Left cardiac atrium (tissue), 4 donors: ENCODE measurements around the gene TUBB2A. TPM values are rescaled to one million over a fixed set of nuclear protein-coding genes. Genes with fewer than 3 reads are reported as not detected.
A peak's percentile ranks its signal among the peaks of the same experiment; 100 is the strongest.
"Not testable (repeated sequence)": the region's sequence is repeated elsewhere in the genome, so short reads cannot be mapped to it uniquely, and the experiment has no call there.

ENCODE experiments used
- ATAC-seq, 2 donors: fragments of 200-7000 bp; cut with Tn5 transposase; one replicate each; pipeline ENCODE4 v1.9.1; 2020; ENCODE audit warnings: mild to moderate bottlenecking in 2 of 2, moderate library complexity in 2 of 2
- DNase-seq: peaks from one replicate; pipeline ENCODE4 v3.0.0-alpha.2; 2020
- intact Hi-C, 2 donors: fragments of 100-400 bp; cut with DNase I; formaldehyde crosslinking; loops; one replicate each; pipeline versions ENCODE4 v1.14.1 to v1.15.1; 2022 to 2023
- total RNA-seq, 2 donors: library from RNA; stranded (reverse); fragmentation: NEBNext Ultra II Directional; extraction: Animal tissue kit (Norgen Biotek cat#: 25700); gene quantifications; one replicate each; pipeline ENCODE4 v1.2.1, GENCODE V29; 2021
- donor health status: DM: no; HTN: yes; CAD: no.
- donor health status: DM: no; HTN: yes; CAD: no; lungs with severe emphysema.
- donor health status: DM: yes; HTN: yes; CAD: no.
- donor health status: Dilated cardiomyopathy.

Gene TUBB2A
- total RNA-seq, 2 donors from 2014 or later: 43.8 to 57.8 TPM

DNA sequence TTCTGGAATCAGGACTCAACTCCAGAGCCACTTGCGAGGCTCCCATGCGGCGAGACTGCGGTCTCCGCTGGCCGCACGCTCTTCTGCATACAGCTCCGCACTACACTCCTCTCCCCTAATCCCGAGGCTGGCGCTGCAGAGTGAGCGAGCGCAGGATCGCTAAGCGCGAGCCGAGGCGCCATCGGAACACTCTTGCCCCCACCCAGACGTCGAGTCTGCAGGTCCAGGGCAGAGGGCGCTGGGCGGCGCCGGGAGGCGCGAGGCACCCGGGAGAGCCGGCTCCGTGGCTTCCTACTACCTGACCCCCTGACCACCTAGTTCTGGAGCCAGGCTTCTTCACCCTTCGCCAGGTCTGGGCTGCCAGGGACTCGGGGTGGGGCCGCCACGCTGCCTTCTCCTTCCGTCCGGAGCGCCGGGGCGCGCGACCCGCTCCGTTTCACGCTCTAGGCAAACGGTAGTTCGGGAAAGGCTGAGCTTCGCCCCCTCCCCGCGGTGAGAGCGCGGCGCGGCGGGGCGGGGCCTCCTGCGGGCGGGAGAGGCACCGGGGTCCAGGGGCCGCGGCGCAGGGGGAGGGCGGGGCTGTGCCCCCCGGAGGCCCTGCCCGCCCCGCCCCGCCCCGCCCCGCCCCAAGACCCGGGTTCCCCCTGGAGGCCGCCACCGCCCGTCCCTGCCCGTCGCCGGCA is 5.4 kb upstream of the TUBB2A start:
- intact Hi-C loops: no loop called here
- ATAC-seq: peak; percentile 83 to 85
- peak; percentile 78 for DNase-seq

DNA sequence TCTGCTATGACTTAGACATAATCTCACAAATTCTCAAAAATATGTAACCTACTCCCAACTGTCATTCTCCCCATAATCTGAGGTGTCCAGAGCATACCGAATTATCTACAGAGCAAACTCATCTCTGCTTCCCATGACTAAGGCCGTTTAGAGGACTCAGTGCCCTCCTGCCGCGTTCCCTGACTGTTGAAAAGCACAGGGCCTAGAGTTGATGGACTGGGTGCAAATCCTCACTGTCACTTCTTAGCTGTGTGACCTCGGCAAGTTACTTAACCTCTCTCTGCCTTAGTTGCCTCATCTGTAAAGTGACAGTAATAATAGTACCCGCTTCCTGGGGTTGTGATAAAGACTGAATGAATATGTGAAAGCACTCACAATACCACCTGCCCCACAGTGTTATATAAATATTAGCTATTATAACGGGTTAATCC is 4.7 kb upstream of the TUBB2A start:
- ATAC-seq (no peak), DNase-seq (no peak)
- intact Hi-C loops: no loop called here

DNA sequence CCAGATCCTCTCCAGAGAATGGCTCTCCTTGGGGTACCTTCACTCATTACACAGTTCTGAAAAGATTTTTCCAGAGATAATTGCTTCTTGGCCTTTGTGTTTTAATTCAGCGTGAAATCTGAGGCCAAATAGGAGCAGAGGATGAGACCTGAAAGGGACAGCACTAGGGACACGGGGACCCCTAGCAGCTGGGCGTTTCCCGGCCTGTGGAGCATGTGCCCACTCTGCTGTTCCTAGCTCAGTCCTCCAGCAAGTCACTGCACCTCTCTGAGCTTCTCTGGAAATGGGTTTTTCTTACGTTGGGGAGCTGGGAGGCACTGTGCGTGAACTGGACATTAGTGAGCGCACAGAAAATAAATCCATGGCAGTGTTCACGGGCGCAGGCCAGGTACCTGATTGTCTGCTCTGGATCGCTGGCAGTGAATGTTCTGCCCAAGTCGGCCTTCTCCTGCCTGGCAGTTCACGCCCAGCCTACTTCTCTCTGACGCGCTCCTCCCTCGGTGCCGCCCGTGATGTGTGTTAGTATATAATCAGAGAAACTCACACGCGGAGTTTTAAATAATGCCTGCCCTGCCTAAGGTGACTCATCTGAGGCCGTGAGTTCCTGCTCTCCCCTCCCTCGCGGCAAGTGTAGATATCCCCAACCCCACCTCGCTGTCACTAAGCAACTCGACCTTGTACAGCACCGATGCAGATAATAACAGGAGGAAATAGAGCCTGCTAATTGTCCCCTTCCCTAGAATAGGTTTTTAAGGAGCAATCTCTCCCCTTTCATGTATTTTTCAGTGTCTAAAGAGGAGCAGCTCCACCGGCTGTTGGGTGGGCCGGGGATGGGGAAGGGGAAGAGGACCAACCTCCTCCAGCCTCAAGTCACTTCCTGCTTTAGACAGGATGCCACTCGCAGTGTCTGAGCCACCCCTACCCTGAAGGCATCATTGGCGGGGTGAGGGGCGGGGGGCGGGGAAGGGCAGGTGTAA is 2.7 kb upstream of the TUBB2A start:
- ATAC-seq (peak in 1 of 2 donors; percentile 23), DNase-seq (peak; percentile 66)
- intact Hi-C loops: no loop called here

DNA sequence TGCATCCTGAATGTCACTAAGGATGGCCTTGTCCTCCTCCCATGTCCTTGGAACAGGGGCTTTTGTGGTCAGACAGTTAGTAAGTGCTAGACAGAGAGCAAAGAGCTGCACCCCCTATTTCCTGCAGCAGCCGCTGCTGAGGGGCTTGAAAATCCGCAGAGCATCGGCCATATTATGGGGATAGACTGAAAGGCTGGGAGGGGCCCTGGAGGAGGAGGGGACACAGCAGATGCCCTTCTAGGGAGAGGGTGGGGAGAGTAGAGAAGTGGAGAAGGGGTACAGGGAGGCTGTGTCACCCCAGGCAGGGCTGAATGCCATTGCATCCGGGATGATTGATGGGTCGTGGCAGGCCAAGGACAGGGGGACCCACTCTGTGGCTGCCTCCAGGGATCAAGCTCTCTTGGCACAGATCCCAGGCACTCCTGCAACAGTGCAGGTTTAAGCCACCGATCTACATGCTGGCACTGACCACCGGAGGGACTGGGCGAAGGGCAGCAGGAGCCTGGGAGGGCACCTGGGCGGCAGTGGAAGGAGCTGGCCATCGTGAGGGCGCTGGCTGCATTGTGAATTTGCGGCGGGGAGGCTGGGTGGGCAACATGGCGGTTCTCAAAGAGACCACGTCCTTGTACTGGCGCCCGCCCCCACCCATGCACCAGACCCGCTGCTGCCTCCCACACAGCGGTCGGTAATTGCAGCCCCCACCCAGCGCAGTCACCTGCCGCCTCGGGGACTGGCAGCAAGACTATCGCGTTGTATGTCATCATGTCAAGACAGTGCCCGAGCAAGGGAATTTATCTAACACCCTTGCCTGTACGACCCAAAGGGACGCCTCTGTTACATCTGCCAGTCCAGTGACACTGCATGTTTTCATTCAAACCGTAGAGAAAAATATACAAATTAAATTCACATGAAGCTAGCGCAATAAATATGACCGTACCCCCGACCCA is 887 bp downstream of the TUBB2A start:
- peak; percentile 4 to 12 for ATAC-seq
- intact Hi-C loops, DNase-seq: not testable (repeated sequence)

DNA sequence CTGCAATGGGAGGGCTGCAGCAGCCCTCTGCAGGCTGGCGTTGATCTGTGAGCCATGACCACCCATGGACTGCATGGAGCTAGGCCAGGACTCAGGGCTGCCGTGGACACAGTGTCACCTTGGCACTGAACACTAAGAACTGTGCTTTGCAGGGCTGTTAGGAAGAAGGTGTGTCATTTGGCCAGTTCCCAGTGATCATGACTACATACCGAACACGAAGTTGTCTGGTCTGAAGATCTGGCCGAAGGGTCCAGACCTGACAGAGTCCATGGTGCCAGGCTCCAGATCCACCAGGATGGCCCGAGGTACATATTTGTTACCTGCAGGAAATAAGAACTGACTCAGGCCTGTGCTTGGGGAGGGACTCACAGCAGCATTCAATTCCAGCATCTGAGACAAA is 1.9 kb downstream of the TUBB2A start:
- intact Hi-C loops, ATAC-seq, DNase-seq: not testable (repeated sequence)

DNA sequence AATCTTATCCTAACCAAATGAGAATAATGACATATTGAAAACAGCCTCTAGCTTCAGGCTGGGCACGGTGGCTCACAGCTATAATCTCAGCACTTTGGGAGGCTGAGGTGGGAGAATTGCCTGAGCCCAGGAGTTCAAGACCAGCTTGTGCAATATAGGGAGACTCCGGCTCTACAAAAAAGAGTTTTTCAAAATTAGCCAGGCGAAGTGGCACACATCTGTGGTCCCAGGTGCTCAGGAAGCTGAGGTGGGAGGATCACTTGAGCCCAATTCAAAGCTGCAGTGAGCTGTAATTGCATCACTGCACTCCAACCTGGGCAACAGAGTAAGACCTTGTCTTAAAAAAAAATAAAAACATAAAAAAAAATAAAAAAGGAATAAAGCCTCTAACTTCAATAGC is 4.7 kb downstream of the TUBB2A start:
- intact Hi-C loops: no loop called here
- ATAC-seq (no peak), DNase-seq (no peak)

DNA sequence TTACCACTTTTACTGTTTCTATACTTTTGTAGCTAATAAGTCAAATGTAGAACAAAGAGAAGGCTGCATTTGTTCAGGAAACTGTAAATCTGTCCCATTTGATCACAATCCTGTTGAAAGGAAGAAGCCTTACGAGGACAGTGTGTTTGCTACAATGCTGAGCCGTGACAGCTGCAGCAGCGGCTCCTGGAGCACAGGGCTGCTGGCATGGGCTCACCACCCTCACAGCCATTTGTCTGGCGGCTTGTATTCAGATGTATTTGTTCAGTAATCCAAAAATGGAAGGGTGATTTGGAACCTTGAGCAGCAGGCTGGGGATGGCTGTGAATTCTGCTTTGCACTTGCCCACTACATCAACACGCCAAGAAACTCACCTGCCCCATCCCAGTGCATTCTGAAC is 5.7 kb downstream of the TUBB2A start:
- intact Hi-C loops: no loop called here
- no peak for ATAC-seq
- DNase-seq: no peak

DNA sequence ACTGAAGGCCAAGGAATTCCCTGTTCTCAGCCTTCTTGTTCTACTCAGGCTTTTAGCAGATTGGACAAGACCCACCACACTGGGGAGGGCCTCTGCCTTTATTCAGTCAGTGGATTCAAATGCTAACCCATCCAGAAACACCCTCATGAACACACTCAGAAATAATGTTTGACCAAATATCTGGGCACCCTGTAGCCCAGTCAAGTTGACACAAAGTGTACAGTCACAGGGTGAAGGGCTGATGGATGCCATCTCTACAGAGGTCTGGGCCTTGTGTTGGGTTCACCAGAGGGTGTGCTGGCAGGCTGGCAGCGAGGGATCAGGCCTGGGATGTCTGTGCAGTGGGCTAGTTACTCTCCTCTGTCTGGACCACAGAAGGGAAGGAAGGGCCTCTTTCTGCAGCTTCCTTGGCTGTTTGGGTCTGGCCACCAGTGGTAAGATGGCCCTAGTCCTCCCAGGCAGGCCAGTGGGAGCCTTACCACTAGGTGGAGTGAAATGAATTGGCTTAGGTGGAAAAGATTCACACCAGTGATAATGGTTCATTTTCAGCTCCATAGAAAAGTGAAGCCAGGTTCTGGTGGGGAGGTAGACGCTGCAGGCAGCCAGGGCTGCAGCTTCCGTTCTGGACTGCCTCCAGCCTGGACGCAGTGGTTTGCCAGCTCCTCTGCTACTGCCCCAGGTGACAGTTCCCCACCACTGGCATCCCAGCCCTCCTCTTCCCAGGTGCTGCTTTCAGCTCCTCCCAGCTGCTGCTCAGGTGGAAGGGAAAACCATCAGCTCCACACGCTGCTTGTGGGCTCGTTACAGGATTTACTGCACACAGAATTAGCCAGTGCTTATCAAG is 9.2 kb downstream of the TUBB2A start:
- DNase-seq (no peak), ATAC-seq (no peak)
- intact Hi-C loops: no loop called here

DNA sequence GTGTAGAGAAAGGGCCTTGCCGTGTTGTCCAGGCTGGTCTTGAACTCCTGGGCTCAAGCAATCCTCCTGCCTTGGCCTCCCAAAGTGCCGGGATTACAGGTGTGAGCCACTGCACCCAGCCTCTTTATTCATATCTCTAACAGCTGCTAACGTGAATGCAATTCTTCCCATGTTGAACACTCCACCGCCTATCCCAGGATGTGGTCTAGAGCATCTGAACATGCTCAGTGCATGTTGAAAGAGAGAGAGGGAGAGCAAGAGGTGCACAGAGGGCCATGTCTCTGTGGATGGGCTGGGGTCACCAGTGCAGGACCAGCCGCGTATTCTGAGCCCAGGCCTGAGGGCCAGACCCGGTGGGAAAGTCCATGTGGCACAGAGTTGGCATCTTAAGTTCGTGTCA is 12.8 kb downstream of the TUBB2A start:
- intact Hi-C loops: no loop called here
- no peak for DNase-seq
- no peak for ATAC-seq

DNA sequence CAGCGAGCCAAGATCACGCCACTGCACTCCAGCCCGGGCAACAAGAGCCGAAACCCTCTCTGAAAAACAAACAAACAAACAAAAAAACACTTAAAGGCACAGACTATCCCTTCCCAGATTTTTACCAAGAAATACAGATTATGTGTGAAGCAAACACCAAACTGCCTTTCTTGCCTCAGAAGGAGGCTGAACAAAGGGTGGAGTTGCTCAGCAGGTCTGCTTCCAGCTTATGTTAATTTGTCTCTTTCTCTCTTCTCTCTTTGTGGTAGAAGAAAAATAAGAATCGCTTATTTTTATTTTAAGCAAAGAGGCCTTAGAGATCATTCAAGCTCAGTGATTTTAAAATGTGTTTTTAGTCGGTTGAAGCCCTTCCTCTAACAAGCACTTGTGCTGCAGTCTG is 14.2 kb downstream of the TUBB2A start:
- DNase-seq (no peak), ATAC-seq (no peak)
- intact Hi-C loops: no loop called here

DNA sequence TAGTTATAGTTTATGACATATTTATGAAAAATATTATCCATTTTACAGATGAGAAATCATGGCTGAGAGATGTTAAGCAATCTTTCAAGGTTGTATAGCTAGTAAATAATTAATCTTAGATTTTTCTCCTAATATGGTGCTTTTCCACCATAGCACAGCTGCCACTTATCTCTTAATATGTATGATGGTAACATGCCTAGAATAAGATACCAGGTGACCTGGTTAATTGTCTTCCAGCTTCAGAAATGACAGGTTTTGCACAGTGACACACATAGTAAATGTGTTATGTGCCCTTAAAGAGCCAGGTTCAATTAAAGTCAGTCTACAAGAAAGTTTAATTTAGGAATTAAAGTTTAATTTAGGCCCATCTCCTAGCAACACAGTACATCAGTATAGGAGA is 14.8 kb downstream of the TUBB2A start:
- ATAC-seq (no peak), DNase-seq (no peak)
- intact Hi-C loops: no loop called here

DNA sequence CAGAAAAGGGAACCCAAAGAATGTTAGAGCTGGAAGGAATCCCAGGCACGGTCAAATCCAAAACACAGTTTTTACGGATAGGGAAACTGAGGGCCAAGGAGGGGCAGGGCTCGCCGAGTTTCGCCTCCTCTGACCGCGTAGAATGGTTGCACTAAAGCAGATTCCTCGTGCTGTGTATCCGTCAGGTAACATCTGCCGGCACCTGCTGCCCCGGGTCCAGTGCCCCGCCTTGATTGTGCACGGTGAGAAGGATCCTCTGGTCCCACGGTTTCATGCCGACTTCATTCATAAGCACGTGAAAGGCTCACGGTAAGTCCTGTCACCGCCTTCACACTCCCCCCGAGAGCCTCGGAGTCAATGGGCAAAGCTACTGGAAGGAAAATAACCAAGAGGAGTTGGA is 17.1 kb downstream of the TUBB2A start:
- ATAC-seq (no peak), DNase-seq (no peak)

DNA sequence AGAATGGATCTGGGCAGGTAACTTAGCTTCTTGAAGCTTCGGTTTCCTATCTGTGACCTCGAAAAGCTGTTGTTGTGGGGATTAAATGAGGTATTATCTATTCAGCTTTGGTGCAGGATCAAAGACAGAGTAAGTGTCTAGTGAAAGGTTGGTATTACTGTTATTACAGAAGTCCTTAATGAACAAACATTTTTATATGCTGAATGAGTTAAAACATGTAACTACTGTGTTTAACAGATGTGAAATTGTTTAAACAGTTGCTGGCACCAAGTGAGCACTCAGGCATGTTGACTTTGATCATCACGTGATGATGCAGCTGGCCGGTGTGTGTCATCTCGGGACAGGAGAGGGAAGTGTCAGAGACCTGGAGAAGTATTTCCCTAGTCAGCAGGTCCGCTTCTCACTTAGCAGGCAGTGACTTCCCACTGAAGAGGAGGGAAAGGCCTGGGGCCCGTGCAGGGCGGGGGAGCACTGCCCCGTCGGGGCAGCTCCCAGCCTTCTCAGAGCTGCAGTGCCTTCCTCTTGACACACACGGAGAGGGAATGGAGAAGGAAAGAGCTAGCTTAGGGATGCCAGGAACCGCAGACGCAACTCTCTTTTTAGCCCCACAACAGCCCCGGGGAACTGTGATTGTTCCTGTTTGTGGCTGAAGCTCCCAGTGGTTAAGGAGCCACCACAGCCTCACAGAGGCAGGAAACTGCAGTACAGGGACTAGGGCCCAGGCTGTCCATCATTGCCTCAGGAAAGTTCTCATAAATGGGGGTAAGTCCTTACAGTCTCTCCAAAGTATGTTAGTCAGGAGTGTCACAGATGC is 18.0 kb downstream of the TUBB2A start:
- intact Hi-C loops: no loop called here
- DNase-seq: peak; percentile 33
- ATAC-seq: peak; percentile 86 to 94

More for the DNA sequence above, 17.1 kb downstream of the TUBB2A start:
- intact Hi-C loops: no loop called here

DNA sequence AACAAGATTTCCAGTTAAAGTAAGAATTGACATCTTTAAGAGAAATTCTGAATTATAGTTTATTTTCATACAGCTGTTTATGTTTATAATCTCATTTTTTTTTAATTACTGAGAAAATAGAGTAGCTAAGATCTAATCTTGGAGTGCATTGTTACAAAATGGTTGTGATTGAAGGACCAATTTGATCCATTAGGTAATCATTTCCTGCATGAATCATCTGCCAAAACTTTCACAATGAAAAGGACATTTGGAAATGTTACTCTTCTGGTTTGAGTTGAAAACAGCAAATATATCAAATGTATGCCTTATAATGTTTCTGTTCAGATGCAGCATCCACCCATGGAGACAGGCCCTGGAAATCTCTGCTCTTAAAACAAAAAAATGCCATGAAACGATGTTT is 19.0 kb downstream of the TUBB2A start:
- DNase-seq (no peak), ATAC-seq (no peak)
- intact Hi-C loops: no loop called here

DNA sequence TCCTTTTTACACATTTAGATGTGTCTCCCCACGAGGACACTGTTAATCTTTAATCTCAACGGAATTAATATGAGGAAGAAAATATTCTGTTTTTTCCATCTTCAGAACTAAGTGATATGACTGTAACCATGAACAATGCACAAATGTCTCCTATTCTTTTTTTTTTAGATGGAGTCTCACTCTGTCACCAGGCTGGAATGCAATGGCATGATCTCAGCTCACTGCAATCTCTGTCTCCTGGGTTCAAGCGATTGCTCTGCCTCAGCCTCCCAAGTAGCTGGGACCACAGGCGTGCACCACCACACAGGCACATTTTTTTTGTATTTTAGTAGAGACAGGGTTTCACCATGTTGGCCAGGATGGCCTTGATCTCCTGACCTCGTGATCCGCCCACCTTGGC is 19.5 kb downstream of the TUBB2A start:
- DNase-seq, intact Hi-C loops: not testable (repeated sequence)

DNA sequence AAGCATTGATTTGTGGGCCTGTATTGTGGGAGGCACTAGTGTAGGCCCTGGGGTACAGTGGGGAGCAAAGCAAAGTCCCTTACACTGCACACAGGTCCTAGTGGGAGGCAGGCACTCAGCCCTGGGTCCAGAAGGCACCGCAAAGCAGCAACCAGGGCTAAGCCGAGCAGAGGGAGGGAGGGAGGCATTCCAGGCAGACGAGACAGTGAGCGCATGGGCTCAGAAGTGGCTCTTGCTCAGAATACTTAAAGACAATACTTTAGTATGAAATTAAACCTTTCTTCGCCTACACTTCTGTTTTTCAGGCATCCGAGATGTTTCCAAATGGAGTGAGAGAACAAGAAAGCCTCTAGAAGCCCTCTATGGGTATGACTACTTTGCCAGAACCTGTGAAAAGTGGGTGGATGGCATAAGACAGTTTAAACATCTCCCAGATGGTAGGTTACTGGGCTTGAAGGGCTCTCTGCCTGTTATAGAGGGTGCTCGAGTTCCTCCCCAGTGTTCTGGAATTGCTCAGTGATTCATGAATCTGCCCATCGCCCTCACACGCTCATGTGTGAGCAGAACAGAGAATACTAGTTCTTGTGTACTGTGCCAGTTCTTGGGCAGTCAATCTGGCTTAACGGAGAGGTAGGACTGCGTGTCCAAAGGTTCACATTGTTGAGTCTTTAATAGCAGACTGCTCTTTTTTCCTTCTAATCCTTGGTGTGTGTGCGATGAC is 20.1 kb downstream of the TUBB2A start:
- intact Hi-C loops: no loop called here
- no peak for ATAC-seq
- no peak for DNase-seq

More for the DNA sequence above, 19.5 kb downstream of the TUBB2A start:
- not testable (repeated sequence) for ATAC-seq
